HFF-Myc (cell line): ENCODE measurements around the gene SMG6.

Experiments used
- DNase-seq: peaks from one replicate; pipeline ENCODE4 v3.0.0-alpha.2; 2011; ENCODE audit warnings: low read depth; ENCODE audit errors: extremely low read depth
- H3K4me3 ChIP-seq: replicated peaks from 2 replicates; pipeline ENCODE4 v1.5.1; 2011; ENCODE audit warnings: low read depth, mild to moderate bottlenecking, control low read depth, low read length
- TF ChIP-seq, protein P1 (sequence below): IDR thresholded peaks from 2 replicates; pipeline ENCODE4 v1.5.1; 2012; ENCODE audit warnings: mild to moderate bottlenecking, low read depth, low read length, control low read depth; ENCODE audit errors: missing control alignments

Gene SMG6

GRCh38 chr17:2338315-2338657, 34.7 kb upstream of the SMG6 start:
- no peak for DNase-seq
- H3K4me3 ChIP-seq = peak overlapping the region; percentile 86
- TF ChIP-seq, protein P1, sequence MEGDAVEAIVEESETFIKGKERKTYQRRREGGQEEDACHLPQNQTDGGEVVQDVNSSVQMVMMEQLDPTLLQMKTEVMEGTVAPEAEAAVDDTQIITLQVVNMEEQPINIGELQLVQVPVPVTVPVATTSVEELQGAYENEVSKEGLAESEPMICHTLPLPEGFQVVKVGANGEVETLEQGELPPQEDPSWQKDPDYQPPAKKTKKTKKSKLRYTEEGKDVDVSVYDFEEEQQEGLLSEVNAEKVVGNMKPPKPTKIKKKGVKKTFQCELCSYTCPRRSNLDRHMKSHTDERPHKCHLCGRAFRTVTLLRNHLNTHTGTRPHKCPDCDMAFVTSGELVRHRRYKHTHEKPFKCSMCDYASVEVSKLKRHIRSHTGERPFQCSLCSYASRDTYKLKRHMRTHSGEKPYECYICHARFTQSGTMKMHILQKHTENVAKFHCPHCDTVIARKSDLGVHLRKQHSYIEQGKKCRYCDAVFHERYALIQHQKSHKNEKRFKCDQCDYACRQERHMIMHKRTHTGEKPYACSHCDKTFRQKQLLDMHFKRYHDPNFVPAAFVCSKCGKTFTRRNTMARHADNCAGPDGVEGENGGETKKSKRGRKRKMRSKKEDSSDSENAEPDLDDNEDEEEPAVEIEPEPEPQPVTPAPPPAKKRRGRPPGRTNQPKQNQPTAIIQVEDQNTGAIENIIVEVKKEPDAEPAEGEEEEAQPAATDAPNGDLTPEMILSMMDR = no peak

GRCh38 chr17:2337544-2338314, 34.1 kb upstream of the SMG6 start:
- TF ChIP-seq, protein P1 = no peak
- no peak for DNase-seq
- peak overlapping the region; percentile 86 for H3K4me3 ChIP-seq

DNA sequence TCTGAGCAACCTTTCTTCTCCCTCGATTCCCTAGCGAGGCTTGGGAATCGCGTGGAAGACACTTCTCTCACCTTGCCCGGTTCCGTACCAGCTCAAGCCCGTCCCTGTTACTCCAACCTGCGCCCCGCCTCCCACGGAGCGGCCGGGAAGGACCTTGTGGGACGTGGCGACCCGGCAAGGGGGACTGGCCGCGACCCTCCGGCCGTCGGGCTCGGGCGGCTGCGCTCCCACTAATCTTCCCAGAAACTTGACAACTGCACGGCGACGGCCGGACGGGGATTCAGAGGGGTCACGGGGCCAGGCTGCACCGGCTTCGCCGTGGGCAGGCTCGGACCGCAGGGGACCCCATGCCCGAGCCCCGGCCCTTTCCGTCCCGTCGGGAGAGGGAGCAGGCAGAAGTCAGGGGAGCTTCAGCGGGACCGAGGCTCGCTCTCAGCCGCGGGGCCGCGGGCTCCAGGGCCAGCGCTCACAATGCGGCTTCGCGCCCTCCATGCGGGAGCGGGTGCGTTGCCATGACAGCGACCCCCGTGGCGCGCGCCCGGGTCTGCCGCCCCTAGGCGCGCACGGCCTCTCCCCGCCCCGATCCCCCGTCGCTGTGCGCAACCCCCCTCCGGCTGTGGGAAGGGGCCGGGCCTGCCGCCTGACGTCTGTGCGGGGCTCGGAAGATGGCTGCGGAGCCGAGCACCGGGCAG, 33.4 kb upstream of the SMG6 start, which contains the start of gene SGSM2:
Gene SGSM2 (plus strand): TSS at position 650 of the 692 bp plus-strand sequence. CDS start 188 bp downstream, outside the sequence.
- DNase-seq = no peak
- H3K4me3 ChIP-seq = peak within 1 kb of the TSS; percentile 86
- TF ChIP-seq, protein P1 = no peak

DNA sequence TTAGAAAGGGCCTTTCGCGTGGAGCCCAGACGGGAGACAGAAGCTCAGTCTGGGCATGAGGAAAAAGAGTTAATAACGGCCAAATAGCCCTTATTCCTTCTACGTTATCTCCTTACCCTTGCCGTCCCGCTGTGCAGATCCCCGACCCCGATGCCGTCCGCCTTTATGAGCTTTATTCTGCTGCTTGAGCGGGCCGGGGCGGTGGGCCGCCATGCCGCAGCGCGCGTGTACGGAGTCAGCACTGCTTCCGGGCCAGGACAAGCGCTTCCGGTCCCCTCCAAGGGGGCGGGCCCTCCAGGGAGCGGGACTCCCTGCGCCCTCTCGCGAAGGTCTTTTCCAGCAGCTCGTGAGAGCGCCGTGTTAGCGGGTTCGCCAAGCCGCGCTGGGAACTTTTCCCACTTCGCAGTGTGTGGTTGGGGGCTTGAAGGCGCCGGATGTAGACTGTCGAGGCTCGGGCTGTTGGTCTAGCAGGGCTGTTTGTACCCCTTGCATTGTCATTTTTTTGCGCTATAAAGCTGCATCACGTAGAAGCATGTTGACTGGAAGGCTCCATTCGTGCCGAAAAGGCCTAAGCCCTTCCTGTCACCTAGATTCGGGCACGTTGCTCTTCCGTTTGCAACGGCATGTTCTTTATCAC, 32.7 kb upstream of the SMG6 start, which contains the start of gene TSR1:
Gene TSR1 (minus strand): TSS at position 243 of the 637 bp plus-strand sequence. CDS start 30 bp downstream, at position 213.
- TF ChIP-seq, protein P1 = no peak
- peak; percentile 59 for DNase-seq

GRCh38 chr17:2335726-2336214, 32.2 kb upstream of the SMG6 start:
- TF ChIP-seq, protein P1 = no peak
- no peak for DNase-seq
- peak overlapping the region; percentile 86 for H3K4me3 ChIP-seq

More for the DNA sequence above, 32.7 kb upstream of the SMG6 start, which contains the start of gene TSR1:
- H3K4me3 ChIP-seq = peak within 1 kb of the TSS; percentile 86

DNA sequence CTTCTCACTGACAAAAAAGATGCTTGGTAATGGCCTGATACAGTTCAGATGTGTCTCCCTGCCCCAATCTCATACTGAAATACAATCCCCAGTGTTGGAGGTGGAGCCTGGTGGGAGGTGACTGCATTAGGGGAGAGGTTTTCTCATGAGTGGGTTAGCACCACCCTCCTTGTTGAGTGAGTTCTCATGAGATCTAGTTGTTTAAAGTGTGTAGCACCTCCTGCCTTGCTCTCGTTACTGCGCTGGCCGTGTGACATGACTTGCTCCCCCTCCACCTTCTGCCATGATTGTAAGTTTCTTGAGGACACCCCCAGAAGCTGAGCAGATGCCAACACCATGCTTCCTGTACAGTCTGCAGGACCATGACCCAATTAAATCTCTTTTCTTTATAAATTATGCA, 27.7 kb upstream of the SMG6 start:
- TF ChIP-seq, protein P1 = no peak
- no peak for DNase-seq
- H3K4me3 ChIP-seq = no peak overlapping the region
